ENCODE measurements around the gene HBM. TPM values are rescaled to one million over a fixed set of nuclear protein-coding genes. Genes with fewer than 3 reads are reported as not detected.

The HBM gene
- not detected in 2 replicates for polyA plus RNA-seq (2011; rRNA removed)
- polyA plus RNA-seq (2012; cell fraction: cytosol; rRNA removed), result not detected in 2 replicates
- polyA plus RNA-seq (2012; cell fraction: nucleus; rRNA removed), result not detected in 2 replicates
- not detected in 3 replicates for polyA plus RNA-seq (2017; fragmentation: RNase III; extraction: RNeasy Plus Mini Kit Qiagen cat#74134 plus additional on column Dnase treatment)
- not detected in 2 replicates for polyA minus RNA-seq (2011; rRNA and poly(A)+ RNA removed)

GRCh38 chr16:165539-166374 is at the start of gene HBM:
TSS of gene HBM (plus strand) at chr16:165978. CDS start at chr16:165998, 20 bp downstream.
- ChIA-PET POLR2A (no interaction called here), CTCF (interaction anchor here (1.0 to 7.7 kb wide), 3 partner anchors 16 to 69 kb away, joined by 3 to 88 read pairs (median 4); partner anchors contain the start of gene HBQ1)
- WGBS (ENCODE audit: missing lambda C conversion rate), result 12% methylated on average over 54 of the region's 75 CpGs
- peak within 1 kb of the TSS; percentile 100 for H3K4me2 ChIP-seq
- peak in 1 of 2 experiments; percentile 19; a peak in 3 of 6 replicates for ATAC-seq
- FAIRE-seq, result no peak
- no peaks in the 10 kb centered on the region for H3K9me3 ChIP-seq
- DNase-seq (ENCODE audit: low read depth in 1 of 2, low spot score in 1 of 2), result no peak
- TF ChIP-seq MAX (IDR thresholded peaks at IDR 0.05), result peak; percentile 25; the same call in 1 of the 2 replicates
- TF ChIP-seq RFX5 (IDR thresholded peaks at IDR 0.05), result no peak
- 0 out of 6 replicates have a peak within 1 kb of the TSS, but pooled peaks of 1 of the 2 experiments have one; percentile 1 for H3K27ac ChIP-seq
- peak within 1 kb of the TSS; percentile 47 for H3K4me3 ChIP-seq
- peaks cover 13% of the 10 kb centered on the region for H3K4me1 ChIP-seq

GRCh38 chr16:116015-116414 is 49.8 kb upstream of the HBM start:
- DNase-seq (ENCODE audit: low read depth in 1 of 2, low spot score in 1 of 2) (no peak), FAIRE-seq (no peak), ATAC-seq (no peak)
- POLR2A ChIA-PET, result no interaction called here
- no peak overlapping the region for H3K4me3 ChIP-seq
- peaks cover 31% of the 10 kb centered on the region for H3K4me1 ChIP-seq
- 76% methylated on average over 7 of the region's 7 CpGs for WGBS (ENCODE audit: missing lambda C conversion rate)
- no peaks in the 10 kb centered on the region for H3K9me3 ChIP-seq
- H3K4me2 ChIP-seq, result no peak overlapping the region
- H3K27ac ChIP-seq, result no peak overlapping the region
- CTCF ChIA-PET, result interaction anchor here (1.0 to 4.8 kb wide), 4 partner anchors 14 to 246 kb away, joined by 3 to 52 read pairs (median 30); partner anchors contain the start of gene HBQ1
- TF ChIP-seq POLR2AphosphoS2 (conservative IDR thresholded peaks at IDR 0.05; ENCODE audit: low read length), result no peak
- TF ChIP-seq MYC (IDR thresholded peaks at IDR 0.05; ENCODE audit: borderline replicate concordance, low read length), result no peak
- TF ChIP-seq ZNF302 (CRISPR knock-in tag; IDR thresholded peaks at IDR 0.05), result no peak
- no peak for TF ChIP-seq CHD2 (IDR thresholded peaks at IDR 0.05; ENCODE audit: low read length, partially characterized antibody)
- TF ChIP-seq SMC3 (IDR thresholded peaks at IDR 0.05), result no peak
- no peak for TF ChIP-seq ESRRA (IDR thresholded peaks at IDR 0.05; ENCODE audit: borderline replicate concordance, low read length)
- TF ChIP-seq HMGXB4 (CRISPR knock-in tag; IDR thresholded peaks at IDR 0.05; ENCODE audit: borderline replicate concordance), result no peak
- TF ChIP-seq EHF (CRISPR knock-in tag; IDR thresholded peaks at IDR 0.05), result no peak
- no peak for TF ChIP-seq ZFP36 (IDR thresholded peaks at IDR 0.05; ENCODE audit: borderline replicate concordance, partially characterized antibody)
- TF ChIP-seq ZSCAN20 (CRISPR knock-in tag; IDR thresholded peaks at IDR 0.05), result no peak
- no peak for TF ChIP-seq NR3C1 (IDR thresholded peaks at IDR 0.05)
- TF ChIP-seq HES2 (IDR thresholded peaks at IDR 0.05), result no peak
- TF ChIP-seq REST (IDR thresholded peaks at IDR 0.05), result no peak
- no peak for TF ChIP-seq CBX8 (IDR thresholded peaks at IDR 0.05)

All from A549 (cell line).